Astrocyte of the spinal cord (primary cell): ENCODE data around the gene TLR2.
"Not testable (repeated sequence)": the region's sequence is repeated elsewhere in the genome, so short reads cannot be mapped to it uniquely, and the experiment has no call there.

Experiments
- DNase-seq: peaks from one replicate; pipeline ENCODE4 v3.0.0; 2011; ENCODE audit warnings: low read depth, low spot score
- H3K4me3 ChIP-seq: 2 replicates; pipeline ENCODE4 v1.5.1; 2011; ENCODE audit warnings: low read depth, mild to moderate bottlenecking, low read length, moderate library complexity
- CTCF ChIP-seq: IDR thresholded peaks from 2 replicates; pipeline ENCODE4 v1.5.1; 2012; ENCODE audit warnings: low read depth, mild to moderate bottlenecking, low read length, inconsistent platforms
- in situ Hi-C: cut with HindIII; loops from 2 replicates; pipeline ENCODE4 v1.10.0; 2017; ENCODE audit warnings: low sequenced_read_pairs

TLR2 gene

GRCh38 chr4:153655928-153656327 is 28.2 kb upstream of the TLR2 start:
- in situ Hi-C loops, result no loop called here
- no peak overlapping the region for H3K4me3 ChIP-seq
- DNase-seq, result no peak
- no peak for TF ChIP-seq CTCF

- TF ChIP-seq CTCF, result no peak
- H3K4me3 ChIP-seq, result no peak overlapping the region
- in situ Hi-C loops, result no loop called here
- DNase-seq, result no peak
These were observed 22.8 kb upstream of the TLR2 start for GRCh38 chr4:153661215-153661822.

GRCh38 chr4:153661908-153662307 is 22.2 kb upstream of the TLR2 start:
- no peak for DNase-seq
- H3K4me3 ChIP-seq, result no peak overlapping the region
- no peak for TF ChIP-seq CTCF
- in situ Hi-C loops, result no loop called here

GRCh38 chr4:153663667-153664066 is 20.4 kb upstream of the TLR2 start:
- DNase-seq, result no peak
- no peak for TF ChIP-seq CTCF
- in situ Hi-C loops, result no loop called here
- H3K4me3 ChIP-seq, result no peak overlapping the region

- H3K4me3 ChIP-seq, in situ Hi-C loops, DNase-seq: not testable (repeated sequence)
These were observed 17.6 kb upstream of the TLR2 start for GRCh38 chr4:153666505-153666904.

GRCh38 chr4:153668647-153669046 is 15.4 kb upstream of the TLR2 start:
- in situ Hi-C loops, result no loop called here
- TF ChIP-seq CTCF, result no peak
- no peak overlapping the region for H3K4me3 ChIP-seq
- DNase-seq, result no peak

GRCh38 chr4:153669838-153670237 is 14.2 kb upstream of the TLR2 start:
- no peak for TF ChIP-seq CTCF
- no peak for DNase-seq
- in situ Hi-C loops, result no loop called here
- no peak overlapping the region for H3K4me3 ChIP-seq
